K562 (cell line): ENCODE results near the gene ZNF169. TPM values are rescaled to one million over a fixed set of nuclear protein-coding genes. Genes with fewer than 3 reads are reported as not detected.

Experiments used
- ATAC-seq: fragments of 200-7000 bp; cut with Tn5 transposase; 3 replicates; pipeline ENCODE4 v1.9.1; 2020; ENCODE audit warnings: moderate library complexity
- BruUV-seq: library from RNA; stranded (reverse); fragments of 400-500 nt; replicated peaks from 2 replicates; lab custom pipeline; 2021; lab: Mats Ljungman, UMichigan
- CTCF ChIA-PET: fragments of 300-600 bp; formaldehyde crosslinking; extraction: SDS; loops from one replicate; lab custom pipeline; 2021; ENCODE audit warnings: low intra/inter-chr PET ratio; lab: Yijun Ruan, JAX
- POLR2A ChIA-PET: fragments of 300-600, 350-650 bp; sonication (Branson Sonifier 250); formaldehyde crosslinking; extraction: SDS; loops from one replicate; lab custom pipeline; 2021; ENCODE audit warnings: antibody characterized with exemption, inconsistent platforms; lab: Yijun Ruan, JAX
- DNase-seq, 4 experiments: peaks; one replicate each; pipeline versions ENCODE4 v3.0.0 to v3.0.0-alpha.2; 2011 to 2018; ENCODE audit warnings: low spot score in 3 of 4, mixed read lengths in 3 of 4; ENCODE audit errors: extremely low read depth in 1 of 4
- FAIRE-seq: peaks from 2 replicates; lab custom pipeline; 2011; peaks lifted over from hg19 to GRCh38; lab: Jason Lieb, UNC
- H2AFZ ChIP-seq: 2 replicates; pipeline ENCODE4 v1.6.0; 2011; ENCODE audit warnings: low read depth, low read length, control low read depth, inconsistent platforms
- H3K27ac ChIP-seq: fragments of 200-600 bp; 3 replicates; pipeline ENCODE4 v1.8.0; 2011; ENCODE audit warnings: low read depth, mild to moderate bottlenecking, control low read depth, inconsistent platforms, low read length, moderate library complexity, mixed read lengths; ENCODE audit errors: extremely low read depth
- H3K27me3 ChIP-seq, 2 experiments: fragments of 300-600 bp in 1 of 2; 2 replicates in 1 of 2; 3 replicates in 1 of 2; pipeline versions ENCODE4 v1.6.0 to v1.8.0; 2011; ENCODE audit warnings: inconsistent platforms in 2 of 2, low read length in 2 of 2, mild to moderate bottlenecking in 1 of 2, mixed read lengths in 1 of 2, moderate library complexity in 1 of 2; ENCODE audit not compliant: control insufficient read depth in 2 of 2, insufficient read depth in 2 of 2
- H3K36me3 ChIP-seq: fragments of 300-600 bp; 3 replicates; pipeline ENCODE4 v1.8.0; 2011; ENCODE audit warnings: mild to moderate bottlenecking, low read length, inconsistent platforms; ENCODE audit not compliant: control insufficient read depth, insufficient read depth
- H3K4me1 ChIP-seq, 2 experiments: fragments of 200-600 bp in 1 of 2; replicated peaks in 1 of 2; 2 replicates in 1 of 2; 3 replicates in 1 of 2; pipeline versions ENCODE4 v1.5.1 to v1.8.0; 2011; ENCODE audit warnings: inconsistent platforms in 2 of 2, low read length in 2 of 2, mild to moderate bottlenecking in 1 of 2, mixed read lengths in 1 of 2, moderate library complexity in 1 of 2; ENCODE audit not compliant: control insufficient read depth in 2 of 2, insufficient read depth in 2 of 2
- H3K4me2 ChIP-seq: 2 replicates; pipeline ENCODE4 v1.6.1; 2011; ENCODE audit warnings: low read length, control low read depth, inconsistent platforms, mixed read lengths; ENCODE audit not compliant: insufficient read depth
- H3K4me3 ChIP-seq: fragments of 200-600 bp; sonication (generic), shearing (Covaris generic); 2 replicates; pipeline ENCODE4 v1.5.1; 2016; ENCODE audit warnings: control low read depth, inconsistent platforms
- H3K79me2 ChIP-seq: fragments of 200-600 bp; 3 replicates; pipeline ENCODE4 v1.8.0; 2011; ENCODE audit warnings: low read length, inconsistent platforms; ENCODE audit not compliant: control insufficient read depth, insufficient read depth
- H3K9ac ChIP-seq, 2 experiments: 2 replicates each; pipeline versions ENCODE4 v1.6.0 to v1.6.1; 2011; ENCODE audit warnings: low read depth in 2 of 2, low read length in 2 of 2, control low read depth in 1 of 2, inconsistent platforms in 1 of 2, mild to moderate bottlenecking in 1 of 2, mixed read lengths in 1 of 2; ENCODE audit not compliant: insufficient read depth in 1 of 2
- H3K9me1 ChIP-seq: one replicate; pipeline ENCODE4 v1.6.0; 2011; ENCODE audit warnings: inconsistent platforms, mild to moderate bottlenecking, low read length, moderate library complexity; ENCODE audit not compliant: control insufficient read depth, insufficient read depth
- H3K9me3 ChIP-seq: replicated peaks from 2 replicates; pipeline ENCODE4 v1.5.1; 2011; ENCODE audit warnings: low read depth, low read length, inconsistent platforms; ENCODE audit not compliant: control insufficient read depth, insufficient read depth
- H4K20me1 ChIP-seq: replicated peaks from 2 replicates; pipeline ENCODE4 v1.6.1; 2011; ENCODE audit warnings: low read length, inconsistent platforms, mixed read lengths; ENCODE audit not compliant: control insufficient read depth, insufficient read depth
- DIDO1 ChIP-seq: fragments of 450-650 bp; IDR thresholded peaks from 2 replicates; pipeline ENCODE4 v1.6.1; 2016; ENCODE audit warnings: low read depth, missing biosample characterization, missing genetic modification characterization
- FOXP1 ChIP-seq: sonication (generic); formaldehyde crosslinking; IDR thresholded peaks from 2 replicates; pipeline ENCODE4 v1.8.0; 2022; ENCODE audit warnings: mild to moderate bottlenecking, missing genetic modification reagents
- GABPB2 ChIP-seq: fragments of 250-450 bp; sonication (Bioruptor Pico); conservative IDR thresholded peaks from 2 replicates; pipeline ENCODE4 v1.5.1; 2021; ENCODE audit warnings: mild to moderate bottlenecking
- HDAC8 ChIP-seq: fragments of 450-650 bp; IDR thresholded peaks from 2 replicates; pipeline ENCODE4 v1.6.1; 2016; ENCODE audit warnings: mild to moderate bottlenecking, missing genetic modification characterization, moderate library complexity, missing compliant biosample characterization
- IRF9 ChIP-seq: fragments of 450-650 bp; IDR thresholded peaks from 2 replicates; pipeline ENCODE4 v1.6.1; 2016; ENCODE audit warnings: missing biosample characterization, missing genetic modification characterization
- KAT8 ChIP-seq: fragments of 450-650 bp; IDR thresholded peaks from 2 replicates; pipeline ENCODE4 v1.6.1; 2016; ENCODE audit warnings: low read depth, mild to moderate bottlenecking
- MAFF ChIP-seq: IDR thresholded peaks from 2 replicates; pipeline ENCODE4 v1.6.1; 2012; ENCODE audit warnings: low read length, improper control_type of control experiment
- MYNN ChIP-seq, 2 experiments: sonication (generic); formaldehyde crosslinking in 1 of 2; IDR thresholded peaks; 2 replicates each; pipeline versions ENCODE4 v1.5.0 to v1.6.1; 2016 to 2020; ENCODE audit warnings: antibody characterized with exemption in 1 of 2, missing genetic modification reagents in 1 of 2
- NBN ChIP-seq: fragments of 450-650 bp; IDR thresholded peaks from 2 replicates; pipeline ENCODE4 v1.6.1; 2016; ENCODE audit warnings: low read depth, mild to moderate bottlenecking
- TRIM24 ChIP-seq, 2 experiments: fragments of 450-650 bp; IDR thresholded peaks; 2 replicates each; pipeline ENCODE4 v1.6.1; 2016
- XRCC3 ChIP-seq: fragments of 450-650 bp; IDR thresholded peaks from 2 replicates; pipeline ENCODE4 v1.6.1; 2017; ENCODE audit warnings: mild to moderate bottlenecking, moderate library complexity
- ZNF347 ChIP-seq: fragments of 450-650 bp; formaldehyde crosslinking; IDR thresholded peaks from 2 replicates; pipeline ENCODE4 v1.4.0; 2020; ENCODE audit warnings: low read depth, mild to moderate bottlenecking, moderate library complexity
- ZNF551 ChIP-seq: fragments of 250-450 bp; sonication (Bioruptor Pico); IDR thresholded peaks from 2 replicates; pipeline ENCODE4 v1.5.0; 2021; ENCODE audit warnings: mild to moderate bottlenecking, moderate library complexity
- WGBS: fragments of 100-300 bp; shearing (Covaris generic); methylation state at CpG from one replicate; pipeline ENCODE4 v1.1.6; 2016; ENCODE audit warnings: low coverage, mixed read lengths; ENCODE audit not compliant: insufficient coverage; ENCODE audit errors: missing lambda C conversion rate; 5-methylcytosine and 5-hydroxymethylcytosine counted together
- in situ Hi-C: fragments of 300-500 bp; cut with MboI; formaldehyde crosslinking; loops from 4 replicates; pipeline ENCODE4 v1.15.0; 2018; ENCODE audit warnings: inconsistent platforms, mixed read lengths
- intact Hi-C: fragments of 100-400 bp; cut with micrococcal nuclease; formaldehyde crosslinking; loops from 2 replicates; pipeline ENCODE4 v1.14.2; 2022
- polyA plus RNA-seq, 8 experiments: library from polyadenylated mRNA; depleted of rRNA in 4 of 8; stranded (reverse) in 5 of 8; unstranded in 3 of 8; fragments of >200 nt; fragmentation: Nextera tagmentation in 2 of 8; fragmentation: Illumina TruSeq in 1 of 8; extraction: Ambion mirVana in 2 of 8; extraction: Trizol in 1 of 8; gene quantifications; 2 replicates each; pipeline versions ENCODE4 v1.2.1 to v1.2.3, GENCODE V29; 2011 to 2014; ENCODE audit warnings: inconsistent platforms in 1 of 8, missing spikeins in 1 of 8
- total RNA-seq, 7 experiments: library from RNA; depleted of rRNA in 6 of 7; stranded (reverse); fragments of >200 nt in 6 of 7; fragmentation: Illumina TruSeq in 2 of 7; extraction: Trizol in 2 of 7; gene quantifications; 2 replicates each; pipeline versions ENCODE4 v1.2.1 to v1.2.3, GENCODE V29; 2011 to 2021; ENCODE audit warnings: low replicate concordance in 1 of 7

Gene ZNF169
- total and polyA plus RNA-seq, 9 of the 15 experiments (the other 6 are each of a cell fraction or from before 2014, with no cell fraction given), result 2.0 to 16.2 (median 5.6) TPM

GRCh38 chr9:94302426-94302825 is 43.3 kb downstream of the ZNF169 start:
- Histone ChIP-seq H3K79me2 (no peaks in the 10 kb centered on the region), H4K20me1 (no peaks in the 10 kb centered on the region), H3K36me3 (no peaks in the 10 kb centered on the region), H2AFZ (no peak overlapping the region), H3K9ac (no peak overlapping the region), H3K4me2 (0 out of 2 replicates have a peak overlapping the region, but pooled peaks have one; percentile 71), H3K27me3 (no peaks in the 10 kb centered on the region), H3K4me1 (peaks cover 24 to 47% of the 10 kb centered on the region in 2 experiments), H3K4me3 (no peak overlapping the region), H3K9me3 (no peaks in the 10 kb centered on the region), H3K27ac (no peak overlapping the region), H3K9me1 (peaks cover 5% of the 10 kb centered on the region)
- FAIRE-seq, result no peak
- TF ChIP-seq XRCC3, result no peak
- TF ChIP-seq HDAC8 (tag), result no peak
- no peak for TF ChIP-seq GABPB2 (CRISPR knock-in tag)
- no peak for TF ChIP-seq FOXP1 (CRISPR knock-in tag)
- TF ChIP-seq MYNN (IDR thresholded peaks at IDR 0.05), result no peak
- TF ChIP-seq MYNN (CRISPR knock-in tag; IDR thresholded peaks at IDR 0.05), result no peak
- TF ChIP-seq IRF9 (tag), result no peak
- no peak for TF ChIP-seq ZNF347
- TF ChIP-seq KAT8, result no peak
- no peak for TF ChIP-seq ZNF551 (CRISPR knock-in tag)
- TF ChIP-seq NBN, result no peak
- TF ChIP-seq MAFF, result no peak
- TF ChIP-seq TRIM24 (IDR thresholded peaks at IDR 0.05), result no peak
- TF ChIP-seq DIDO1 (tag), result no peak
- CTCF ChIA-PET, result no interaction called here
- intact Hi-C loops (no loop called here), in situ Hi-C loops (no loop called here)
- peak in 1 of 4 experiments; percentile 9 for DNase-seq
- ATAC-seq, result no peak
- BruUV-seq, result no TSS peak
- WGBS, result 69% methylated on average over 4 of the region's 4 CpGs
- POLR2A ChIA-PET, result interaction anchor here (0.6 kb wide), 1 partner anchor 146 kb away, joined by 3 read pairs; no protein-coding TSS in a partner anchor
